Gastroesophageal sphincter (tissue), 3 donors: ENCODE measurements around the gene CCR1.

Experiments
- CTCF ChIP-seq, 4 experiments: fragments of 200-600 bp in 2 of 4; fragments of 450-650 bp in 2 of 4; sonication (generic) in 1 of 4; IDR thresholded peaks; one replicate each; pipeline ENCODE4 v1.5.1; 2017 to 2019; ENCODE audit warnings: antibody characterized with exemption in 4 of 4, mild to moderate bottlenecking in 2 of 4, moderate library complexity in 2 of 4
- EP300 ChIP-seq: sonication (generic); formaldehyde crosslinking; IDR thresholded peaks from one replicate; pipeline ENCODE4 v1.6.1; 2017; ENCODE audit warnings: antibody characterized with exemption, mild to moderate bottlenecking
- POLR2A ChIP-seq, 2 donors: fragments of 450-650 bp; IDR thresholded peaks; one replicate each; pipeline ENCODE4 v1.6.1; 2017; ENCODE audit warnings: antibody characterized with exemption in 2 of 2, mild to moderate bottlenecking in 2 of 2, moderate library complexity in 1 of 2
- POLR2AphosphoS5 ChIP-seq: sonication (generic); formaldehyde crosslinking; IDR thresholded peaks from one replicate; pipeline ENCODE4 v1.6.1; 2017; ENCODE audit warnings: antibody characterized with exemption

GRCh38 chr3:46187876-46188275 lies 20.2 kb downstream of the CCR1 start:
- no peak for TF ChIP-seq POLR2A (IDR thresholded peaks at IDR 0.05)
- TF ChIP-seq CTCF (IDR thresholded peaks at IDR 0.05), result no peak
- no peak for TF ChIP-seq POLR2AphosphoS5
- TF ChIP-seq EP300, result no peak
